ENCODE data around the gene GAL3ST1.

Gene GAL3ST1

DNA sequence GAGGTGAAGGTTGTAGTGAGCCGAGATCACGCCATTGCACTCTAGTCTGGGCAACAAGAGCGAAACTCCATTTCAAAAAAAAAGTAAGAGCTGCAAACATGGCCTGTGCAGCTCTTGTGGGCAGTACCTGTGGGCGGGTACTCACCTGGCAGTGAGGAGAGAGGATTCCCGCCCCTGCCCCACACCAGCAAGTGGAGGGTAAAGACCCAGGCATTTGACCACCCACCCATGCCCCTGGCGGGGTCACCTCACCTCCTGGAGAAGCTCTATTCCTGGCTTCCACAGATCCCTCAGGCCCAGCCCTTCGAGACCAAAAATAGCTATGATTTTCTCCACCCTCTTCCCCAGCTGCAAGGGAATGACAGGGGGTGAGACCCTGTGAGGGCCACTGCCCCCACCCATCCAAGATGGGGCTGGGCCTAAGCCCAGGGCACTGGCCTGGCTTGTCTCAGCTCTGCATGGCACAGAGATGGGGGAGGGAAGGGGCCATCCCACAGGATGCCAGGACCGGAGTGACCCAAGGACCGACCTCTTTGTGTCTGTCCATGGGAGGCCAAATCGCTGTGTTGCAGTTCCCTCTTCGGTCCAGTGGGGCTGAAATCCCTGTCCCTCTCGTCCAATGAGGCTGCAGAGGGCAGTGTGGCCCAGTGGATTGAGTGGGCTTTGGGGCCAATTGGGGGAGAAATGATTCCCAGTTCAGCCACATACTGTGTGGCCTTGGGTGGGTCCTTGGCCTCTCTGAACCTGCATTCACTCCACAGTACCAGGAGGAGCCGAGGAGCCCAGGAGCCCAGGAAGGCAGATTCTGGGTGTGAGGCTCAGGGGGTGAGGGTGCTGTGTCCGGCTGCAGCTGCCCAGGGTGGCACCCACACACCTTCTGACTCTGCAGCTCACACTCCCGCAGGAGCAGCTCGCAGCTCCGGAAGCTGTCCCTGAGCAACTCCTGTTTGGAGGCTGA is 42.5 kb downstream of the GAL3ST1 start:
- DNase-seq: no peak

GRCh38 chr22:30526656-30527055 is 47.8 kb downstream of the GAL3ST1 start:
- no peak for DNase-seq

- no peak for DNase-seq
Observed at GRCh38 chr22:30523646-30524489, 50.6 kb downstream of the GAL3ST1 start.

GRCh38 chr22:30521368-30522156 is 52.9 kb downstream of the GAL3ST1 start:
- no peak for DNase-seq

GRCh38 chr22:30519842-30520425 is 54.5 kb downstream of the GAL3ST1 start:
- no peak for DNase-seq

DNA sequence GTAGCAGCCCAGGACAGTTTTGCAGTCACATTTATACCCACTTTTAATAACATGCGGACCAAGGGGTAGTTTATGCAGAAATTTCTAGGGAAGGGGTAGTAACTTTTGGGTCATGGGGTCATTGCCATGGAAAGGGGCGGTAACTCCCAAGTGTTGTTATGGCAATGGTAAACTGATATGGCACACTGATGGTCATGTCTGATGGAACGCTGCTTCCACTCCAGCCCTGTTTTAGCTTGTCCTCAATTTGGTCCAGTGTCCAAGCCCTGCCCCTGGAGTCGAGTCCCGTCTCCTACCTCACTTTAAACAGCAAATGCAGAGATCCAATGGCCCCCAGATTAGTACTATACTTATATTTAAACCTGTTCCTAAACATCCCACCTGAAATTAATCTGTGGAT is 57.7 kb downstream of the GAL3ST1 start:
- no peak for DNase-seq

DNA sequence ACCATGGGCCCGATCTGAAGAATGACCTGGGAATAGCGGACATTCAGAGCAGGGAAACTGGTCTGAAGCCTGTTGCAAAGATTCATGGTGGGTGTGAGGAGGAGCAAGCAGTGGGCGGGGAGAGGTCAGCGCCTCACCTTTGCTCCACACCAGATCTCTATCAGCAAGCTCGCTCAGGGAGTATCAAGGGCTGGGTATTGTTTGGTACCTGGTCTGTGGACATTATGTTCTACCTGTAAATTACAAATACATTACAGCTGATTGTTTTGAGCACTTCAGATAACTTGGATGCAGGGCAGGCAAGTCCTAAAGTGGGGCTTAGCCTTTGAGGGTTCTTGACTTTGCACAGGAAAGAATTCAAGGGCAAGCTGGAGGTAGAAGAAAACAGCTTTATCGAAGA is 58.2 kb downstream of the GAL3ST1 start:
- no peak for DNase-seq

GRCh38 chr22:30514252-30514651 is 60.2 kb downstream of the GAL3ST1 start:
- DNase-seq: no peak

- DNase-seq: no peak
Observed at GRCh38 chr22:30513462-30513861, 61.0 kb downstream of the GAL3ST1 start.

DNA sequence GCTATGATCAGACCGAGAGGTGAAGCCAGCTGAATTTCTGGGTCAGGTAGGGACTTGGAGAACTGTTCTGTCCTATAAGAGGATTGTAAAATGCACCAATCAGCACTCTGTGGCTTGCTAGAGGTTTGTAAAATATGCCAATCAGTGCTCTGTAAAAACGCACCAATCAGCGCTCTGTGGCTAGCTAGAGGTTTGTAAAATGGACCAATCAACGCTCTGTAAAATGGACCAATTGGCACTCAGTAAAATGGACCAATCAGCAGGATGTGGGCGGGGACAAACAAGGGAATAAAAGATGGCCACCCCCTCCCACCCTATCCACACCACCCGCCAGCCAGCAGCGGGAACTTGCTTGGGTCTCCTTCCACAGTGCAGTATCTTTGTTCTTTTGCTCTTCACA is 62.6 kb downstream of the GAL3ST1 start:
- no peak for DNase-seq

- DNase-seq: no peak
Observed at GRCh38 chr22:30511109-30511508, 63.4 kb downstream of the GAL3ST1 start.

GRCh38 chr22:30508216-30508615 is 66.2 kb downstream of the GAL3ST1 start:
- DNase-seq: no peak

- DNase-seq: no peak
Observed at GRCh38 chr22:30507670-30508069, 66.8 kb downstream of the GAL3ST1 start.

GRCh38 chr22:30506507-30506968 is 67.9 kb downstream of the GAL3ST1 start:
- DNase-seq: no peak

Measured in fibroblast of skin of right quadriceps (primary cell).